ENCODE results near the gene PLCH1. TPM values are rescaled to one million over a fixed set of nuclear protein-coding genes. Genes with fewer than 3 reads are reported as not detected.

Gene PLCH1
- total RNA-seq, 1 experiment from 2014 or later = 3.8 TPM

GRCh38 chr3:155712008-155712407 is 32.9 kb downstream of the PLCH1 start:
- DNase-seq (ENCODE audit: low read depth, low spot score) (no peak), ATAC-seq (no peak)
- no peak overlapping the region for H3K4me3 ChIP-seq (replicated peaks in 1 of 2; ENCODE audit: low read depth in 1 of 2, low read length in 2 of 2)
- H3K4me2 ChIP-seq (ENCODE audit: low read length) = no peak overlapping the region
- H3K9me2 ChIP-seq (ENCODE audit: insufficient read depth) = no peaks in the 10 kb centered on the region
- ChIA-PET RAD21 (ENCODE audit: low non-redundant PET in 1 of 2, low total read pairs in 2 of 2, uncharacterized antibody in 2 of 2, unreplicated experiment in 2 of 2) (no interaction called here), CTCF (interaction anchor here (2.5 kb wide), 1 partner anchor 10 kb away, joined by 10 read pairs; no protein-coding TSS in a partner anchor), POLR2A (no interaction called here)
- H3K36me3 ChIP-seq (ENCODE audit: control insufficient read depth in 1 of 2, insufficient read depth in 2 of 2, low read length in 2 of 2) = no peaks in the 10 kb centered on the region
- no TSS peak for BruUV-seq (replicated peaks)
- H3K4me1 ChIP-seq (ENCODE audit: control insufficient read depth in 1 of 2, insufficient read depth in 2 of 2, low read length in 2 of 2) = no peaks in the 10 kb centered on the region
- no peak overlapping the region for H3K27ac ChIP-seq (ENCODE audit: low read depth, low read length)
- no peak overlapping the region for H3K9ac ChIP-seq (ENCODE audit: low read length)
- H3K79me2 ChIP-seq (ENCODE audit: insufficient read depth, low read length) = no peaks in the 10 kb centered on the region
- no peaks in the 10 kb centered on the region for H4K20me1 ChIP-seq (ENCODE audit: insufficient read depth)
- intact Hi-C loops (cut with micrococcal nuclease) = no loop called here
- TF ChIP-seq SIN3A (IDR thresholded peaks at IDR 0.05; ENCODE audit: low read depth) = no peak
- TF ChIP-seq EZH2 (IDR thresholded peaks at IDR 0.05) = no peak
- no peak for TF ChIP-seq POLR2AphosphoS5 (IDR thresholded peaks at IDR 0.05; ENCODE audit: low read depth, low read length)
- no peak for TF ChIP-seq SP1 (IDR thresholded peaks at IDR 0.05; ENCODE audit: low read depth)
- no peak for TF ChIP-seq ATF3 (IDR thresholded peaks at IDR 0.05)
- TF ChIP-seq ZBTB33 (IDR thresholded peaks at IDR 0.05; ENCODE audit: extremely low read depth, insufficient replicate concordance, low read length) = no peak
- no peak for TF ChIP-seq POLR2A (IDR thresholded peaks at IDR 0.05; ENCODE audit: borderline replicate concordance, extremely low read depth, insufficient read depth, insufficient read length)
- TF ChIP-seq ZNF274 (IDR thresholded peaks at IDR 0.05; ENCODE audit: low read depth, low read length) = no peak
- no peak for TF ChIP-seq YY1 (IDR thresholded peaks at IDR 0.05; ENCODE audit: extremely low read depth, insufficient replicate concordance, low read depth, low read length)
- no peak for TF ChIP-seq RAD21 (IDR thresholded peaks at IDR 0.05; ENCODE audit: low read depth)
- no peak for TF ChIP-seq SRF (IDR thresholded peaks at IDR 0.05; ENCODE audit: low read depth)
- TF ChIP-seq EZH2phosphoT487 (IDR thresholded peaks at IDR 0.05; ENCODE audit: borderline replicate concordance) = no peak
- TF ChIP-seq CBX3 (IDR thresholded peaks at IDR 0.05; ENCODE audit: low read depth) = no peak
- TF ChIP-seq ELF1 (IDR thresholded peaks at IDR 0.05; ENCODE audit: borderline replicate concordance, low read depth) = no peak
- no peak for TF ChIP-seq REST (IDR thresholded peaks at IDR 0.05; ENCODE audit: low read depth)
- H2AFZ ChIP-seq (ENCODE audit: low read depth, low read length, poor library complexity, severe bottlenecking) = no peak overlapping the region
- H3K9me3 ChIP-seq (ENCODE audit: control insufficient read depth in 1 of 2, insufficient read depth in 1 of 2, low read depth in 1 of 2, low read length in 2 of 2) = no peaks in the 10 kb centered on the region
- H3K27me3 ChIP-seq (ENCODE audit: insufficient read depth, low read length) = no peaks in the 10 kb centered on the region
